ENCODE results near the gene OVAAL.

The OVAAL gene

DNA sequence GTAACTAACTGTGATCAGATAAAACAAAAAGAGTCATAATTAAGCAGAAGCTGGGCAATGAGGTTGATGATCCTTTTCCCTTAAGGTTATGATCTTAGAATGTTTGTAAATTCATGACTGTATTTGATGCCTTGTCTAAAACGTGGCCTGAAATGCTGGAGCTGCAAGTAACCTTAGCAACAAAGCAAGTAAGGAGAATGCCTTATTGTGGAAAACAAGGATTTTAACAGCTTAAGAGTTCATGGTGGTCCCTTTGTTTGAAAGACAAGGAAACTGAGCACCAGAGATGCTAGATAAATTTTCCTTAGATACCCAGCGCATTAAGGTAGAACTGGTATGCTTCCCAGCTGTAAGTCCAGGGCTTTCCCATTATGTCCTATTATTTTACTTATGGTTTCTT, 47.4 kb downstream of the OVAAL start (continued):
- TF ChIP-seq, protein P1, sequence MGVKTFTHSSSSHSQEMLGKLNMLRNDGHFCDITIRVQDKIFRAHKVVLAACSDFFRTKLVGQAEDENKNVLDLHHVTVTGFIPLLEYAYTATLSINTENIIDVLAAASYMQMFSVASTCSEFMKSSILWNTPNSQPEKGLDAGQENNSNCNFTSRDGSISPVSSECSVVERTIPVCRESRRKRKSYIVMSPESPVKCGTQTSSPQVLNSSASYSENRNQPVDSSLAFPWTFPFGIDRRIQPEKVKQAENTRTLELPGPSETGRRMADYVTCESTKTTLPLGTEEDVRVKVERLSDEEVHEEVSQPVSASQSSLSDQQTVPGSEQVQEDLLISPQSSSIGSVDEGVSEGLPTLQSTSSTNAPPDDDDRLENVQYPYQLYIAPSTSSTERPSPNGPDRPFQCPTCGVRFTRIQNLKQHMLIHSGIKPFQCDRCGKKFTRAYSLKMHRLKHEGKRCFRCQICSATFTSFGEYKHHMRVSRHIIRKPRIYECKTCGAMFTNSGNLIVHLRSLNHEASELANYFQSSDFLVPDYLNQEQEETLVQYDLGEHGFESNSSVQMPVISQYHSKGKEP (tag by site-specific recombination; IDR thresholded peaks at IDR 0.05), result no peak
- TF ChIP-seq AEBP2 (tag by site-specific recombination; IDR thresholded peaks at IDR 0.05; ENCODE audit: borderline replicate concordance), result no peak
- TF ChIP-seq ZNF280D (tag by site-specific recombination; IDR thresholded peaks at IDR 0.05), result no peak
- no peak for TF ChIP-seq ZBTB17 (tag by site-specific recombination; IDR thresholded peaks at IDR 0.05)
- no peak for TF ChIP-seq ZNF324 (tag by site-specific recombination; IDR thresholded peaks at IDR 0.05)
- TF ChIP-seq ZNF354C (tag by site-specific recombination; IDR thresholded peaks at IDR 0.05; ENCODE audit: borderline replicate concordance, low read depth), result no peak
- no peak for TF ChIP-seq ZNF530 (tag by site-specific recombination; IDR thresholded peaks at IDR 0.05; ENCODE audit: low read depth)
- no peak for TF ChIP-seq OSR2 (tag by site-specific recombination; IDR thresholded peaks at IDR 0.05)
- no peak for TF ChIP-seq RBAK (tag by site-specific recombination; IDR thresholded peaks at IDR 0.05)
- no peak for TF ChIP-seq ZNF639 (tag by site-specific recombination; IDR thresholded peaks at IDR 0.05)
- no peak for TF ChIP-seq ZNF114 (tag by site-specific recombination; IDR thresholded peaks at IDR 0.05)

DNA sequence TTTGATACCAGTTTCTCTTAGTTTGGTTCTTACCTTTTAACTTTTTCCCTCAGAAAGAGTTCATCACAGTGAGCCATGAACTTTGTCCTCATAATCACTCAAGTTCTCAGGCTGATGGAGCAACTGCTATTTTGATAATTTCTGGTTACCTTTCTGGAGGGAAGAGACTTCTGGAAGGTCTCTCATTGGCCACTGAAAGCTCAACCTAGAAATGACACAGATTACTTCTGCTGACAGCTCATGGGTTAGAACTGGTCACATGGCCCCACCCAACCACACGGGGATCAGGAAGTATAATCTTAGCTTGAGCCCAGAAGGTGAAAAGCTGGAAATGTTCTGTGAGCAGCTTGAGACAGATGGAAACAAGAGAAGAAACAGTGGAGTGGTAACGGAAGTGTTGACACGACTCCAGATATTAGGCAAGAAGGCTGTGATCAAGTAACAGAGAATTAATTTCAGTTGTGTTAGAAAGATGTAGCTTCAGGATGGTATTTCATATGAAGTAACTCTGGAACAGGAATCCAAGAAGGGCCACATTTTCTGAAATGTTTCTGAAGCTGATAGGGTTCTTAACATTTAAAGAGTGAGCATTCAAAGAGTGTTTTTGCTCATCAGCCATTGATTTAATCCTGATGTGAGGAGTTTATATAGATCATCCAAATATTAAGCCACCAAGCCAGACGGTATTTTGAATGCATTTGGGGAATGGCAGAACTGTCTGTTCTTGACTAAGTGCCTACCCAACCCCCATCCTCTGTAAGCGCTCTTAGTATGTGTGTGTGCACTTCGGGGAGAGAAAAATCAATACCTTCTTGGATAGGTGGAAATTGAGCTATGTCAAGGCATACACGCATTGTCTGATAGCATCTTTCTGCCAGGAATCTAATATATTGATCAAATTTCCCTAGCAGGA, 51.1 kb downstream of the OVAAL start:
- Histone ChIP-seq H3K4me1 (ENCODE audit: control insufficient read depth, insufficient read depth, low read length) (no peaks in the 10 kb centered on the region), H3K9me3 (ENCODE audit: control insufficient read depth, insufficient read depth, low read depth, low read length) (no peaks in the 10 kb centered on the region), H3K36me3 (ENCODE audit: control insufficient read depth in 2 of 2, insufficient read depth in 1 of 2, low read length in 2 of 2) (no peaks in the 10 kb centered on the region), H3K4me3 (ENCODE audit: low read depth, low read length) (no peak overlapping the region), H3K27ac (ENCODE audit: extremely low read depth, low read depth, low read length) (no peak overlapping the region)
- ChIA-PET CTCF (interaction anchor here (0.6 to 2.2 kb wide), 3 partner anchors 10 to 460 kb away, joined by 3 to 8 read pairs (median 3); no protein-coding TSS in a partner anchor), POLR2A (interaction anchor here (0.8 kb wide), 1 partner anchor 22 kb away, joined by 4 read pairs; the partner anchor contains the start of gene XPR1)
- TF ChIP-seq ZNF677 (tag by site-specific recombination; IDR thresholded peaks at IDR 0.05), result no peak
- no peak for TF ChIP-seq ZSCAN16 (tag by site-specific recombination; IDR thresholded peaks at IDR 0.05)
- no peak for TF ChIP-seq ZNF473 (tag by site-specific recombination; IDR thresholded peaks at IDR 0.05)
- no peak for TF ChIP-seq ZNF140 (tag by site-specific recombination; IDR thresholded peaks at IDR 0.05)
- no peak for TF ChIP-seq ZNF48 (tag by site-specific recombination; IDR thresholded peaks at IDR 0.05)
- no peak for TF ChIP-seq TCF7L2 (IDR thresholded peaks at IDR 0.05; ENCODE audit: borderline replicate concordance, low read depth, low read length)
- no peak for TF ChIP-seq ZNF211 (tag by site-specific recombination; IDR thresholded peaks at IDR 0.05; ENCODE audit: low read depth)
- TF ChIP-seq ZNF514 (tag by site-specific recombination; IDR thresholded peaks at IDR 0.05), result no peak
- TF ChIP-seq, protein P2, sequence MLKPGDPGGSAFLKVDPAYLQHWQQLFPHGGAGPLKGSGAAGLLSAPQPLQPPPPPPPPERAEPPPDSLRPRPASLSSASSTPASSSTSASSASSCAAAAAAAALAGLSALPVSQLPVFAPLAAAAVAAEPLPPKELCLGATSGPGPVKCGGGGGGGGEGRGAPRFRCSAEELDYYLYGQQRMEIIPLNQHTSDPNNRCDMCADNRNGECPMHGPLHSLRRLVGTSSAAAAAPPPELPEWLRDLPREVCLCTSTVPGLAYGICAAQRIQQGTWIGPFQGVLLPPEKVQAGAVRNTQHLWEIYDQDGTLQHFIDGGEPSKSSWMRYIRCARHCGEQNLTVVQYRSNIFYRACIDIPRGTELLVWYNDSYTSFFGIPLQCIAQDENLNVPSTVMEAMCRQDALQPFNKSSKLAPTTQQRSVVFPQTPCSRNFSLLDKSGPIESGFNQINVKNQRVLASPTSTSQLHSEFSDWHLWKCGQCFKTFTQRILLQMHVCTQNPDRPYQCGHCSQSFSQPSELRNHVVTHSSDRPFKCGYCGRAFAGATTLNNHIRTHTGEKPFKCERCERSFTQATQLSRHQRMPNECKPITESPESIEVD (tag by site-specific recombination; IDR thresholded peaks at IDR 0.05), result no peak
- no peak for TF ChIP-seq ZNF776 (tag by site-specific recombination; IDR thresholded peaks at IDR 0.05; ENCODE audit: borderline replicate concordance)
- TF ChIP-seq FEZF1 (tag by site-specific recombination; IDR thresholded peaks at IDR 0.05), result no peak
- TF ChIP-seq ZNF560 (tag by site-specific recombination; IDR thresholded peaks at IDR 0.05; ENCODE audit: borderline replicate concordance), result no peak
- no peak for TF ChIP-seq ZNF18 (tag by site-specific recombination; IDR thresholded peaks at IDR 0.05)
- no peak for TF ChIP-seq ZNF76 (tag by site-specific recombination; IDR thresholded peaks at IDR 0.05; ENCODE audit: borderline replicate concordance, low read depth)
